IPS DF 6.9 (cell line): ENCODE data around the gene BCOR.

ENCODE experiments used
- DNase-seq: peaks from one replicate; pipeline ENCODE4 v3.0.0-alpha.2; 2013; ENCODE audit warnings: low read depth, low spot score
- H3K27ac ChIP-seq: one replicate; pipeline ENCODE4 v1.5.1; 2013; ENCODE audit warnings: low read length, control low read depth
- H3K27me3 ChIP-seq: 2 replicates; pipeline ENCODE4 v1.6.1; 2013; ENCODE audit warnings: mild to moderate bottlenecking, low read length; ENCODE audit not compliant: control insufficient read depth, insufficient read depth
- H3K36me3 ChIP-seq: 2 replicates; pipeline ENCODE4 v1.6.1; 2013; ENCODE audit warnings: low read length; ENCODE audit not compliant: control insufficient read depth, insufficient read depth
- H3K4me1 ChIP-seq: 2 replicates; pipeline ENCODE4 v1.6.1; 2013; ENCODE audit warnings: low read length; ENCODE audit not compliant: control insufficient read depth, insufficient read depth
- H3K4me3 ChIP-seq: 2 replicates; pipeline ENCODE4 v1.5.1; 2013; ENCODE audit warnings: mild to moderate bottlenecking, low read length
- H3K9me3 ChIP-seq: 2 replicates; pipeline ENCODE4 v1.6.1; 2013; ENCODE audit warnings: low read length, inconsistent platforms; ENCODE audit not compliant: control insufficient read depth, insufficient read depth
- WGBS: extraction: QIAGEN DNeasy Blood & Tissue Kit; methylation state at CpG from one replicate; pipeline ENCODE4 v1.1.7; 2013; ENCODE audit warnings: mixed read lengths, missing lambda C conversion rate; ENCODE audit not compliant: insufficient read length, insufficient coverage; 5-methylcytosine and 5-hydroxymethylcytosine counted together

BCOR gene

DNA sequence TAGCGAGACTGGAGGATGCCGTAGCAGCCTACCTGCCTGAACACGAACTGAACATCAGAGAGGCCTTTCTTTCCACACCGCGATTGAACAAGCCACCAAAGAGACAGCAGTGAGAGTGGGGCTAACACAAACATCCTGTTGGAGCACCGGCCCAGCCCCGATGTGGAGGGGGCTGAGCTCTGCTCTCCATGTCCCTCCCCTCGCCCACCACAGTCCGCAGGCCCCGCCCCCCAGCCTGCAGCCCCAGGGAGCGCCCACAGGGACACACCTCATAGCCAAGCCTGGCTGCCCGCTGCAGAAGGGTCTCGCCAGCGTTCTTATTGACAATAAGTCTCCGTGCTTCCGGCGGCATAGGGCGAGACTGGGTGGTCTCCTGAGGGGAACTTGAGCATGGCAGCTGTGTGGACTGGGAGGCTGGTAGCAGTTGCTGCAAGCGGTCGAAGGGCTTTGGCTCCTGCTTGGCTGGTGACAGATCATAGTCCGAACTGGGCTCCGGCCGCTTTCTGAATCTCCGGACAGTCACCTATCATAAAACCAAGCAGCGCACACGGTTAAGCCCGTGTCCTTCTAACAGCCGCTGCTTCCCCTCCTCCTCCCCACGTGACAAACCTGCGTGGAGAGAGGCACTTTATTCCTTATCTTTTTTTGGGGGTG, 35.8 kb downstream of the BCOR start:
- no peaks in the 10 kb centered on the region for H3K9me3 ChIP-seq
- H3K36me3 ChIP-seq = peaks cover 17% of the 10 kb centered on the region; the same call in 1 of the 2 replicates
- no peak overlapping the region for H3K4me3 ChIP-seq
- DNase-seq = no peak
- H3K4me1 ChIP-seq = peaks cover 8% of the 10 kb centered on the region
- H3K27me3 ChIP-seq = no peaks in the 10 kb centered on the region
- WGBS = no CpG with 5 or more reads among the region's 30 CpGs
- no peak overlapping the region for H3K27ac ChIP-seq

DNA sequence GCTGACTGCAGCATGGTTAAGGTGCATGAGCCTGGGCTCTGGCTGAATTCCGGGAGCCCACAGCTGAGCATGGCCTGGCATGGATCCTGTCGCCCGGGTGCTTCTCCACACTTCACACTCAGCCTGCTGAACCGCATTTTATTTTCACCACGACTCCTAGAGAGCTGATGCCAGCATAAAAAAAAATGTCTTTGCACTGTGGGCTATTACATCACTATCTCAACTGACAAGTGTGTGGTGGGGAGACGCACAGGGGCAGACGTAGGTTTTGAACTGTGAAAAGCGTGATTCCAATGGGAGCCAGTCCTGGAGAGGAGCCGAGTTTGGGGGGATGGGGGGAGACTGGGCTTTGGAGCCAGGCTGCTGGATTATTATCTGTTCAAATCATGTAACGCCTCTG, 36.8 kb downstream of the BCOR start:
- no peak for DNase-seq
- no peak overlapping the region for H3K27ac ChIP-seq
- no peak overlapping the region for H3K4me3 ChIP-seq
- no peaks in the 10 kb centered on the region for H3K9me3 ChIP-seq
- no peaks in the 10 kb centered on the region for H3K27me3 ChIP-seq
- peaks cover 19% of the 10 kb centered on the region; the same call in 1 of the 2 replicates for H3K36me3 ChIP-seq
- H3K4me1 ChIP-seq = peaks cover 8% of the 10 kb centered on the region
- WGBS = no CpG with 5 or more reads among the region's 10 CpGs

DNA sequence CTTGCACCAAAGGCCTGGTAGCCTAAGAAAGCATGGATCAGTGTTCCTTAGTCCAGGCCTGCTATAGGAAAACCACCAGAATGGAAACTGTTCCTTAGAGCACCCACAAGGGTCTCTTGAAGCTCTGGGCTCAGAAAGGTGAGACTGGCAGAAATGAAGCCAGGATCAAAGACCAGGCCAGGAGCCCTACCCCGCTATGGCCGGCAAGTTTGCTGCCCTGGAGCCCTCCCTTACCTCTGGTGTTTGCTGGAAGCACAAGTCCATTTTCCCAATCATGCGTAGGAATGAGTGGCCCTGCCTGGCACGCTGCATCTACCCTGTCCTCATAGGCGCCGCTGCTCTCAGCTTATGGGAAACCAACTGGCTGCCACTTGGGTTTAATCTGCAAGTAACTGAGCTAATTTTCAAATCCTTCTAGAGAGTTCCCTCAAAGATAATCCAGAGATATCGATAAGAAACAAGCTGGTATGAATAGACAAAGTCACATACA, 37.4 kb downstream of the BCOR start:
- Histone ChIP-seq H3K27ac (no peak overlapping the region), H3K4me1 (peaks cover 8% of the 10 kb centered on the region), H3K9me3 (no peaks in the 10 kb centered on the region), H3K4me3 (no peak overlapping the region), H3K27me3 (no peaks in the 10 kb centered on the region), H3K36me3 (peaks cover 23% of the 10 kb centered on the region; the same call in 1 of the 2 replicates)
- WGBS = no CpG with 5 or more reads among the region's 7 CpGs
- DNase-seq = no peak

DNA sequence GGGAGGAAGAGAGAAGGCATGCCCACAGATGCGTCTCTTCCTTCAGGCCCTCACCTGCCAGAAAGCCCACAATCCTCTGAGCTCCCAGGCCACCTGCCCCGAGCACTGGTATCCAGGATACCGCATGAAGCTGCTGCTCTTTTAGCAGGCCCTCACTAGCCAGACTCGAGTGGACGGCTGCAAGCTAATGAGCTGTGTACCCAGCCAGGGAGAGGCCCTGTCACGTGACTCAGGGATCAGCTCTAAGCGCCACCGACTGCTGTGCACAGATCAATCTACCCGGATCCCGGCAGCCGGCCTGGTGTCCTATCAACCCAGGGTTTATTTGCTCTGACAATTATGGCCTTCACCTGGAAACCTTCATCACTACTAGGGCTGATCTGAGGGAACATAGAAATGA, 39.0 kb downstream of the BCOR start:
- Histone ChIP-seq H3K4me3 (no peak overlapping the region), H3K4me1 (no peaks in the 10 kb centered on the region), H3K27ac (no peak overlapping the region), H3K27me3 (no peaks in the 10 kb centered on the region), H3K36me3 (peaks cover 27% of the 10 kb centered on the region; the same call in 1 of the 2 replicates), H3K9me3 (no peaks in the 10 kb centered on the region)
- no CpG with 5 or more reads among the region's 11 CpGs for WGBS
- no peak for DNase-seq

DNA sequence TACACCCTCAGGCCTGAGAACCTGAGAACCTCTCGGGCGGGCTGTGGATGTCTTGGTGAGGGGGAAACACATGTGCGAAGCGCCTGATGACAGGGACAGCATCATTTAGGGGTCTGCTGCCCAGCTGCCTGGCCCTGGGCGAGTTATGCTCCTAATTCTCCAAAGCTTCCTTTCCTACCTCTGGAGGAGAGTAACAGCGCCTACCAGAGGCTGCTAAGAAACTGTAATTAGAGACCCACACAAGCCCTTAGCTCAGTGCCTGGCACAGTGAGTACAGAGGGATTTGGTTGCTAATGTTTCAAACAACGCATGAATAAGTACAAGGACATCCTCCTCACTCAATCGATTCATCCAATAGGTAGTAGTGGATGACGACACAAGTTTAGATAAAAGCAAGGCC, 40.4 kb downstream of the BCOR start:
- Histone ChIP-seq H3K27ac (no peak overlapping the region), H3K4me1 (no peaks in the 10 kb centered on the region), H3K9me3 (no peaks in the 10 kb centered on the region), H3K36me3 (peaks cover 32% of the 10 kb centered on the region; the same call in 1 of the 2 replicates), H3K27me3 (no peaks in the 10 kb centered on the region), H3K4me3 (no peak overlapping the region)
- WGBS = no CpG with 5 or more reads among the region's 9 CpGs
- no peak for DNase-seq

DNA sequence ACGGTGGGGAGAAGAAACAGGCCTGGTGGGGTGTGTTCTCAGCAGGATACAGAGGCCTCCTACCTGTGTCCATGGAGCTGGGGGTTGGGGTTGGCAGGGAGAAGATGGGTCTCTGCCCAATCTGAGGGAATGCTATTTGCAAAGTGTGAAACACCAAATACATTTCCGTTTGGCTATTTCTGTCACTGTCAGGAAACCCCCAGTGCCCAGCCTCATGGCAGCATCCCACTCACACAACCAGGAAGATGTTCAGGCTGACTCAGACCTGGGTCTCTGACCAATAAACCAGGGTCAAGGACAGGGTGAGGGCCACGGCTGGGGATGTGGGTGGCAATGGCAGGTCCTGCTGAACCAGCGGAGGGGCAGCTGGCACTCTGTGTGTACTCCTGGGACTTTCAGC, 41.3 kb downstream of the BCOR start:
- Histone ChIP-seq H3K4me3 (no peak overlapping the region), H3K4me1 (no peaks in the 10 kb centered on the region), H3K36me3 (peaks cover 35% of the 10 kb centered on the region; the same call in 1 of the 2 replicates), H3K9me3 (no peaks in the 10 kb centered on the region), H3K27me3 (no peaks in the 10 kb centered on the region), H3K27ac (no peak overlapping the region)
- DNase-seq = no peak
- WGBS = no CpG with 5 or more reads among the region's 4 CpGs

DNA sequence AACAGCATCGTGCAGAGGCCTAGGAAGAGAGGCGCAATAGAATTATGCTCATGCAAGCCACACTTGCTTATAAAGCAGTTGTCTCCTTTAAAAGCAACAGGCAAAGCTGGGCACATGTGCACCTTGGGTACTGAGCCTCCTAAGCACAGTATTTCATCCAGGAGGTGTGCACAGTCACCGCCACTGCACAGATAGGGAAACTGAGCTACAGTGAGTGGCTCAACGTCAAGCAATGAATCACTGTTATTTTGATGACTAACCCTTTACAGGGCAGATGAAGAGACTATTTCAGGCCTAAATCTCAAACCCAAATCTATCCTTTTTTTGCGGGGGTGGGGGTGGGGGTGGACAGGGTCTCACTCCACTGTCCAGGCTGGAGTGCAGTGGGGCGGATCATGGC, 42.3 kb downstream of the BCOR start:
- Histone ChIP-seq H3K4me1 (no peaks in the 10 kb centered on the region), H3K4me3 (no peak overlapping the region), H3K27ac (no peak overlapping the region), H3K36me3 (peaks cover 35% of the 10 kb centered on the region), H3K27me3 (no peaks in the 10 kb centered on the region), H3K9me3 (peaks cover 3% of the 10 kb centered on the region; the same call in 1 of the 2 replicates)
- no peak for DNase-seq
- WGBS = no CpG with 5 or more reads among the region's 6 CpGs

DNA sequence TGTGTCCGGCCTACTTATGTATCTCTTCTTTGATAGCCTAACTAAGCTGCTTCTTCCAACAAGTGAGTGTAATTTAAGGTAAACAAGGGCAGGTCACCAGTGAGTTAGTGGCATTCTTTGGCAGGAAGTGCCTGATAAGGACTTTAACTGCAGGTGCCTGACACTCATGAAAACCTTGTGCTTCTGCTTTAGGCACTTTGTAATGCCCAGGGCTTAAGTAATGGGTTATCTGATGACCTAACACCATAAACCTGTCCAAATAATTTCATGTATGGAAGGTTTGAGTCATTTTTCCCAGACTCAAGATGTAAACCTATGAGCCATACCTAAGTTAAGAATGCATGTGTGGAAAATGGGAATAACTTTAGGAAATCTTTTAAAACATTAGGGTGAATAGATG, 43.0 kb downstream of the BCOR start:
- H3K36me3 ChIP-seq = peaks cover 38% of the 10 kb centered on the region
- no peak overlapping the region for H3K4me3 ChIP-seq
- H3K9me3 ChIP-seq = peaks cover 4% of the 10 kb centered on the region; the same call in 1 of the 2 replicates
- H3K4me1 ChIP-seq = no peaks in the 10 kb centered on the region
- H3K27ac ChIP-seq = no peak overlapping the region
- no peaks in the 10 kb centered on the region for H3K27me3 ChIP-seq
- no CpG with 5 or more reads among the region's 1 CpG for WGBS
- DNase-seq = no peak

DNA sequence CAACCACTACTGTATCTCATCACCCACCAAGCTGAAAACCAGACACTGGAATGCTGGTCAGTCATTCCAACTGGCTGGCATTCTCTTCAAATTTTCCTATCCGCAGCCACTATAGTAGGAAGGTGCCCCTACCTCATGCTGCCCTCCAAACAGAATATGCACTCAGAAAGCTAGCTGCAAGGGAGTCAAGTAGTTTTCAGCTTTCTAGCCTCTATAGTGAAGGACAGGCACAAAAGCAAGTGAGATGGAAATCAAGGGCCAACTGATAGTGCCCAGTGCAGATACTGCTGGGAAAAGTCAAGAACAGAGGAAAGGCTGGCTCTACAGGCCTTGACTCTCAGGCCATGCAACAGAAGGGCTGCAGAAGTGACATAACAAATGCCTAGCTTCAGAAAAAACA, 47.2 kb downstream of the BCOR start:
- Histone ChIP-seq H3K27ac (no peak overlapping the region), H3K36me3 (peaks cover 43% of the 10 kb centered on the region), H3K4me1 (no peaks in the 10 kb centered on the region), H3K4me3 (no peak overlapping the region), H3K9me3 (peaks cover 4% of the 10 kb centered on the region; the same call in 1 of the 2 replicates), H3K27me3 (no peaks in the 10 kb centered on the region)
- no CpG with 5 or more reads among the region's 1 CpG for WGBS
- no peak for DNase-seq

DNA sequence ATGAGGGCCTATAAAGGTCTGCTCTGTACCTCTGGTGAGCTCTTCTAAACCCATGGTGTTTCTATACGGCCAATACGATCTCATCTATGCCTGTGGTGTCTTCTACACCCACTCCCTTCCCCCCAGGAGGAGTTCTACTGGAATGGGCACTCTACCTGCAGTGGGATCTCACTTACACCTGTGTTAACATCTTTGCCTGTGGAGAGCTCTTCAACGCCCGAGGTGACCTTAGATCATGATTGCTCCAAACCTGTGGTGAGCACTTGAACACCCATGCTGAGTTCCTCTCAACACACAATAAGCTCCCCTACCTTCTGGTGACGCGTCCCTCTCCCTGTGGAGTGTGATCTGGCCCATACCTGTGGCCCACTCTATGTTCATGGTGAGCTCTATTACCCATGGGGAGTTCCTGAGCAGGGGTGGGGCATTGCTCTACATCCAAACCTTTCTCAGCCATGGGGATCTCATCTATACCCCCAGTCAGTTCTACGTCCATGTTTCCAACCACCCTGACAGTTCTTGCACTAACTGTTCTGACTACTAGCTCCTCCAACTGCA, 48.6 kb downstream of the BCOR start:
- Histone ChIP-seq H3K36me3 (peaks cover 39% of the 10 kb centered on the region), H3K4me1 (no peaks in the 10 kb centered on the region), H3K27ac (no peak overlapping the region), H3K4me3 (no peak overlapping the region), H3K27me3 (no peaks in the 10 kb centered on the region), H3K9me3 (peaks cover 4% of the 10 kb centered on the region; the same call in 1 of the 2 replicates)
- DNase-seq = no peak
- no CpG with 5 or more reads among the region's 7 CpGs for WGBS

DNA sequence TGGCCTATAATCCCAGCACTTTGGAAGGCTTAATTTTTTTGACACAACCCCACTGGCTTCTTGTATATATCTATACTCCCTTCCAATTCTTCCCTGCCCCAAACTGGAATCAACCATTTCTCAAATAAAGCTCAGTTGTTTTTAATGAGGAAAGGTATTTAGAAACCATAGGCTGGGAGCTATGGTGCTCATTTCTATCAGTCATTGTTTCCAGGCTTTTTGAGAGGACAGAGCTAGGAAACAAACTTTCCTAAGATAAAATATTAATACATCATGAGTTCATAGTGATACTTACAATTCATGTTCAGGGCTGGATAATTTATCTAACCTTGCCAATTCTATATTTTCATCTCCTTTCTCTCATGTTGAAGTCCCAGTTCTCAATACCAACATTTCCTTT, 50.3 kb downstream of the BCOR start:
- Histone ChIP-seq H3K36me3 (peaks cover 23% of the 10 kb centered on the region), H3K27me3 (no peaks in the 10 kb centered on the region), H3K9me3 (peaks cover 4% of the 10 kb centered on the region; the same call in 1 of the 2 replicates), H3K4me3 (no peak overlapping the region), H3K4me1 (no peaks in the 10 kb centered on the region), H3K27ac (no peak overlapping the region)
- DNase-seq = no peak
